GM21529 (cell line): ENCODE data around the gene BPHL.
"Not testable (repeated sequence)": the region's sequence is repeated elsewhere in the genome, so short reads cannot be mapped to it uniquely, and the experiment has no call there.

Experiments used
- ATAC-seq: cut with Tn5 transposase; IDR thresholded peaks from one replicate; pipeline ENCODE4 v1.9.1; 2021; ENCODE audit not compliant: unreplicated experiment

BPHL gene

GRCh38 chr6:3176562-3177355, 58.2 kb downstream of the BPHL start:
- ATAC-seq: no peak

DNA sequence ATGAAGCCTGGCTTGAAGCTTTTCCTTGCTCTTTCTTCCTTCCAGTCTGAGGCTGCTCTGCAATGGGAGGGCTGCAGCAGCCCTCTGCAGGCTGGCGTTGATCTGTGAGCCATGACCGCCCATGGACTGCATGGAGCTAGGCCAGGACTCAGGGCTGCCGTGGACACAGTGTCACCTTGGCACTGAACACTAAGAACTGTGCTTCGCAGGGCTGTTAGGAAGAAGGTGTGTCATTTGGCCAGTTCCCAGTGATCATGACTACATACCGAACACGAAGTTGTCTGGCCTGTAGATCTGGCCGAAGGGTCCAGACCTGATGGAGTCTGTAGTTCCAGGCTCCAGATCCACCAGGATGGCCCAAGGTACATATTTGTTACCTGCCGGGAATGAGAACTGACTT, 60.2 kb downstream of the BPHL start:
- not testable (repeated sequence) for ATAC-seq

DNA sequence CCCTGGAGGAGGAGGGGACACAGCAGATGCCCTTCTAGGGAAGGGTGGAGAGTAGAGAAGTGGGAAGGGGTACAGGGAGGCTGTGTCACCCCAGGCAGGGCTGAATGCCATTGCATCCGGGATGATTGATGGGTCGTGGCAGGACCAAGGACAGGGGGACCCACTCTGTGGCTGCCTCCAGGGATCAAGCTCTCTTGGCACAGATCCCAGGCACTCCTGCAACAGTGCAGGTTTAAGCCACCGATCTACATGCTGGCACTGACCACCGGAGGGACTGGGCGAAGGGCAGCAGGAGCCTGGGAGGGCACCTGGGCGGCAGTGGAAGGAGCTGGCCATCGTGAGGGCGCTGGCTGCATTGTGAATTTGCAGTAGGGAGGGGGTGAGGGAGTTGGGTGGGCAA, 61.4 kb downstream of the BPHL start:
- not testable (repeated sequence) for ATAC-seq

GRCh38 chr6:3181105-3181504, 62.6 kb downstream of the BPHL start:
- ATAC-seq: no peak

DNA sequence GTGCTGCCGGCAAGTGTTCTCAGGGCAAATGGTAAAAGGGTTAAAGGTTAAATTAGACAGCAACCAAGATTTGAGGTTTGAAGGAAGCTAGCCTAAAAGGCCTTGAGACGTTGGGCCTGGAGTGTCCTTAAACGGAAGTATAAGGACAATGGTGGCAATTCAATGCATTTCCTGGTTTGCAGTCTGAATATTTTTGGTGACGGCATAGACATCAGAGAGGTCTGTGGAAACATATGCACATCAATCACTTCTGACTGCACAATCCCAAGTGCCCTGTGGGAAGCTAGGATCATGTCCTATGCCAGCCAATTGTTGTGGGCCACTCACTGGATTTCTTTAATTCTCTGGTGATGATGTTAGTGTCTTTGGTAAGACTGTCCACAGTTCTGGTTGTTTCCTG, 64.6 kb downstream of the BPHL start:
- ATAC-seq: no peak

DNA sequence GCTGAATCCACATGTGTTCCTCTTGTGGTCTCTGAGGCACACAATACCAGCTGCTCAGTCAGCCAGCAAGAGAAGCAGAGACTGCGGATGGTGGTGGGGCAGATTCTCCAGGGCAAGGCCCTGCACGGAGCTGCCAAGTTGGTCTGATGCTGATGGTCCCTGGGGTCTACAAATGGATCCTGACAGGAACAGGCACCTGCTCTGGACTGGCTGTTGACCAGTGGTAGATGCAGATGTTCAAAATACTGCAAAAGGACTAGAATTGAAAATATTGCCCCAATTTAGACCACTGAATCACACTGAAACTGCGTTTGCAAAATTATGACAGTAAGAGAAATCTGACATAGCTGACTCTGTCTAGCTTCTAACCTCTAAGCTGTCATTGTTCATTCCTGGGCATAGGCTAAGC, 68.5 kb downstream of the BPHL start:
- ATAC-seq: peak; percentile 60

DNA sequence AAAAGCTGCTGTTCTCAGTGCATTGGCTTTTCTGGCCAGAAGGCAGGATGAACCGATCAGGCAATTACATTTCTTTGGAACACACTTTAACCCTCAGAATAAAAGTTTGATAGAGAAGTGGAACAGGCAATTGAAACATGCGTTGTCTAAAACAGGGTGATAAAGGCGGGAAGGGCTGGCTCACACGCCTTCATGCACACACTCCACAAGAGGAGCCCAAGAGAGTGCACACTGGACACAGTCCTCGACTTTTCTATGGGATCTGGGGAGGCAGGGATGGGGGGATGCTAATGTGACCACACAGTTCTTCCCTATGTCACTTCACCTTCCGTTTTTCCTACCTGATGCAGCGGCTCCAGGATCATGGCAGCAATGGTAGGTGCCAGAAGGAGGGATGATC, 69.8 kb downstream of the BPHL start:
- ATAC-seq: no peak

- not testable (repeated sequence) for ATAC-seq
Measured at GRCh38 chr6:3189192-3189591, 70.7 kb downstream of the BPHL start.

- no peak for ATAC-seq
Measured at GRCh38 chr6:3190056-3190455, 71.5 kb downstream of the BPHL start.

GRCh38 chr6:3190779-3191178, 72.3 kb downstream of the BPHL start:
- ATAC-seq: no peak

DNA sequence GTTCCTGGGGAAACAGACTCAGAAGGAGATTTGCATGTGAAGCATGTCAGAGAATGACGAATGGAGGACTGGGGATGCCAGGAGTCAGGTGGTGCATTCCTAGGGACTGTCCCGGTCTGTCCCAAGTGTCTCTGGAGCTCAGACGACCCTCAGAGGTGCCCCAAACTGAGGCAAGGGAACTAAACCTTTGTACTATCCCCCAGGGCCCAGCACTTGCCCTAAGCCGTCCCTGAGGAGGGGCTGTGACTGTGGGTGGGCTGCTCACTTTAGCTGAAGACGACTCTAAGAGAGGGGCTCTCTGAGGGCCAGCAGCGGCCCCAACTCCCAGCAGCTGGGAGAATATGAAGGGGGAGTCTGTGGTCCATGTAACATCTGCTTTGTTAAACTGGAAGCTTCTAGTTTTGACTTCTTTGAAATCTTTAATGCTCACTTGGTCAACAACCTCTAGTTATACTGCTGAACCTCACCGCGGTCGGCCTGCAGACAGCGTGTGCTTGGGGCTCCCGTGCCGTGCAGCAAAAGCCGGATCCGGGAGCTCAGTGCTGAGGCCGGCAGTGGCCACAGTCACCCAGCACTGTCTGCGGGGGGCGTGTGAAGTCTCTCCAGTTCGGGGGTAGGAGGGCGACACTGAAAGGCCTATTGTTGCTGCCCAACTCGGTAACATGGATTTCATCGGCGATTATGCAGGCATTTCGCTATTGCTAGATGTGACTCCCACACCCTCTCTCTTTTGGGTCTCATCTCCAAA, 74.8 kb downstream of the BPHL start:
- no peak for ATAC-seq

DNA sequence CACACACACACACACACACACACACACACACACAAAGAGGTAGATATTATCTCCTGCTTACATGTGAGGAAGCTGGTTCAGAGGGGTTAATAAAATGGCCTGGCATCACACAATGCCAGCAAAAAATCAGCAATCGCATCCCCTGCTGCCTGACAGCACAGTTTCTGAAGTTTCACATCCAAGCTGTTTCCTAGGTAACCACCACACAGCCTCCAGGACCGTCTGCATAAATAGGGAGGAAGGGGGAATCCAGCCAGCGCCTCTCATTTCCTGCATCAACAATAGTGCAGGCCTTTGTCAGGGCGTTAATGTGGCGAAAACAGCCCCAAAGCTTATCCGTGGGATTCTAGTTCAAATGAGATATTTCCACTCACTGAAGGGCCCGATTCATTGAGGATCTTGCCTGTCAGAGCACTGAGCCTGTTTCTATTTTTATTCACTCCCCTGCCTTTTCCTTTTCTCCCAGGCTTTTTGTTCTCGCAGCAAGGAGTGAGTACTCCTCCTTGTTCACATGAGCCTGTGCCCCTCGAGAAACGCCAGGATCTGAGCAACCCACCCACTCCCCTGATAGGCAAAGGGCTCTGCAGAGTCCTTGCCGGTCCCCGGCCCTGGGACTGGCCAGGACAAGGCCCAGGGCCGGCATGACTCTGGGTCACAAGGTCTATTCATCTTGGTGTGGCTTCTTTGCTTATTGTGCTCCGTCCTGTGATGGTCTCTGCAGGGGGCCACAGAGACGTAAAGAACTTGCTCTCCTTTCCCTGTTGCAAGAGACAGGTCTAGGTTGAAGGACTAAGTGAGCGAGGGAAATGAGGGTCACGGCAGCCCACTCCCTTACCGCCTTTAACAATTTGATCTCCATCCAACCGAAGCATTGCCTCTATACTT, 76.3 kb downstream of the BPHL start:
- no peak for ATAC-seq

GRCh38 chr6:3195420-3195694, 76.8 kb downstream of the BPHL start:
- ATAC-seq: no peak

DNA sequence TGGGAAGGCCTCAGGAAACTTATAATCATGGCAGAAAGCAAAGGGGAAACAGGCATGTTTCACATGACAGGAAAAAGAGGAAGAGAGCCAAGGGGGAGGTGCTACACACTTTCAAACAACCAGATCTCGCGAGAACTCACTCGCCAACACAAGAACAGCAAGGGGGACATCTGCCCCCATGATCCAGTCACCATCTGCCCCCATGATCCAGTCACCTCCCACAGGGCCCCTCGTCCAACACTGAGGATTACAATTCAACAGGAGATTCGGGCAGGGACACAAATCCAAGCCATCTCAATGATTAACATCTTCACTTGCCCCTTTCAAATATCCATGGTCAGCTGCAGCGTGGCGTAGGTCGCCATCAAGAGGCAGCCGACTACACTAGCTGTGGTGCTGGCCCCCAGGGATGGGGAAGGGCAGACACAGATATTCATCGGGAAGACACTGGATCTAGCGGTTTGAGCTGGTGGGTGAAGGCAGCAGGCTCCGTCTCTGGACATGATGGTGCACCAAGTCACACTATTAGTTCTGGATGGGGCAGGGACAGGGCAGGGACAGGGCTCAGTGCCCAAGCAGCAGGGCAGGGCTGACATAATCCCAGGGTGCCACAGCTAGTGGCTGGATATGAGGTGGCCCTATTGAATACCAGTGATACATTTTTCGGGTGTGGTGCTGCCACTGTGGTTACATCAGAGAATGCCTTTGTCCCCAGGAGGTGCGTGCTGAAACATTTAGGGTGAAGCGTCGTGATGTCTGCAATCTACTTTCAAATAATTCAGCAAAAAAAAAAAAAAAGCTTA, 77.4 kb downstream of the BPHL start:
- ATAC-seq: no peak

DNA sequence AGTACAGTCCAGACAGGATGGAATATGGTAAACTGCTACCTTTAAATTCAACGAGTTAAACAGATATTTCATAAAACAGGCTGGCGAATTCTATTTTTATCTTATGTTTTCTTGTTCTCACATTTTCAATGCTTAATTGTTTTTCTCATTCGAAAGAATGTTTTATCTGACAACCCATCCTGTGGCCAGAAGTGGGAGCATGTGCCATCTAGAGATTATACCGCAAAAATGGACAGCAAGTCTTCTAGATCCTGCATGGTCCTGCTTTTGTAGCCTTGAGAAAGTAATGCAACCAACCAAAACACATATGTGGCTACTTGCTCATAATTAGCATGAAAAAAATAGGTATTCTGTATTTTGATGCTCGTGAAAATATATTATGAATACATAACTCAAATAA, 78.3 kb downstream of the BPHL start:
- no peak for ATAC-seq

DNA sequence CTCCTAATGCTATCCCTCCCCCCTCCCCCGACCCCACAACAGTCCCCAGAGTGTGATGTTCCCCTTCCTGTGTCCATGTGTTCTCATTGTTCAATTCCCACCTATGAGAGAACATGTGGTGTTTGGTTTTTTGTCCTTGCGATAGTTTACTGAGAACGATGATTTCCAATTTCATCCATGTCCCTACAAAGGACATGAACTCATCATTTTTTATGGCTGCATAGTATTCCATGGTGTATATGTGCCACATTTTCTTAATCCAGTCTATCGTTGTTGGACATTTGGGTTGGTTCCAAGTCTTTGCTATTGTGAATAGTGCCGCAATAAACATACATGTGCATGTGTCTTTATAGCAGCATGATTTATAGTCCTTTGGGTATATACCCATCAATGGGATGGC, 79.2 kb downstream of the BPHL start:
- ATAC-seq: not testable (repeated sequence)

DNA sequence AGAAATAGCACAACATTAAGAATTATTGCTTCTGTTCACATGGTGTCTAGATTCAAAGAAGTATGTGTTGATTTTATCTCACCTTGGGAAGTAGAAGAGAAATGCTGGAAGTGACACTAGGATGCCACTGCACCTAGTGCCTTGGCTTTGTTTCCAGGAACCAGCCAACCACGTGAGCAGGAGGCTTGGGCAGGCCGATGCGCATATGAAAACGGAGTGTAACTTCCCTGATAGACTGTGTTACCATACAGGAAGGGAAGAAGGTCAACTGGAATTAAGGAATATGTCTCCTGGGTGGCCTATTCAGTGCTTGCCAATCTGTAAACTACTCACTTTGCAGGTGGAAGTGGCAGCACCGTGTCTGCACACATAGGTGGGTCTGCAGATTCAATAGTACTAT, 80.9 kb downstream of the BPHL start:
- no peak for ATAC-seq

DNA sequence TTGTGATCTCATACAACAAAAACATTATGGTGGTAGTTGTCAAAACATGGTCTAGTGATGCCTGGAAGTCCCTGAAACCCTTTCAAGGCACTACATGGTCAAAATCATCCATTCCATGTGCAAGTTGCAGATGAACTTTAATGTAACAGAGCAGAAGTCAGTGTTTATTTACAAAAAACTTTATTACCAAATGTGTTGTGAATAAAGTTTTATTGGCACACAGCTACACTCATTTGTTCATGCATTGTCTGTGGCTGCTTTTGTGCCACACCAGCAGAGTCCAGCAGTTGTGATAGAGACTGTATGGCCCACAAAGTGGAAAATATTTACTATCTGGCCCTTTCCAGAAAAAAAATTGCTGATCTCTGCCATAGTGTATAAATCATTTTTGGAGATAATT, 82.2 kb downstream of the BPHL start:
- ATAC-seq: no peak

DNA sequence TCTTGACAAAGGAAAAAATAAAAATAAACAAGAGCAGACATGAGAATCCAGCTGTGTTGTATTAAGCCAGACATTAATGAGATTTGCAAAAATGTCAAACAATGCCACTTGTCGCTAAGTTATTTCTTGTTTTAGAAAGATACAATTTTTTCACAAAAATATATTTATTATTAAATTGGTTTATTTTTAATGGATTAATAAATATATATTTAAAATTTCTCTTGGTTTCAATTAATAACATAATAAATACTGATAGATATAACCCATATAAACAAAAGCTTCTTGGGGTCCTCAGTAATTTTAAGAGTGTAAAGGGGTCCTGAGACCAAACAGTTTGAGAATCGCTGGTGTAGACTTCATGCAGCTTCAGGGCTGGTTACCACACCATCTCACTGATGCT, 82.9 kb downstream of the BPHL start:
- ATAC-seq: no peak
